GM12865 (cell line): Measurements from ENCODE around the gene SLC27A5.
"Not testable (repeated sequence)": the region's sequence is repeated elsewhere in the genome, so short reads cannot be mapped to it uniquely, and the experiment has no call there.

Experiments
- DNase-seq: peaks from one replicate; pipeline ENCODE4 v3.0.0; 2010; ENCODE audit warnings: low read depth
- H3K4me3 ChIP-seq: 2 replicates; pipeline ENCODE4 v1.5.1; 2011; ENCODE audit warnings: mild to moderate bottlenecking, low read depth, low read length, control low read depth
- CTCF ChIP-seq: IDR thresholded peaks from 2 replicates; pipeline ENCODE4 v1.5.1; 2011; ENCODE audit warnings: low read length, control low read depth, low read depth, inconsistent platforms; ENCODE audit not compliant: insufficient read depth; ENCODE audit errors: missing control alignments

SLC27A5 gene

GRCh38 chr19:58450856-58451357 lies 60.9 kb downstream of the SLC27A5 start:
- H3K4me3 ChIP-seq, result peak overlapping the region; percentile 91
- no peak for TF ChIP-seq CTCF
- DNase-seq, result no peak

GRCh38 chr19:58449980-58450379 lies 61.8 kb downstream of the SLC27A5 start:
- H3K4me3 ChIP-seq, result not testable (repeated sequence)

GRCh38 chr19:58448860-58449259 lies 62.9 kb downstream of the SLC27A5 start:
- H3K4me3 ChIP-seq, result not testable (repeated sequence)

More at GRCh38 chr19:58449980-58450379, 61.8 kb downstream of the SLC27A5 start:
- not testable (repeated sequence) for DNase-seq

More at GRCh38 chr19:58448860-58449259, 62.9 kb downstream of the SLC27A5 start:
- DNase-seq, result not testable (repeated sequence)
